ENCODE results near the gene DEAF1.

Gene DEAF1

DNA sequence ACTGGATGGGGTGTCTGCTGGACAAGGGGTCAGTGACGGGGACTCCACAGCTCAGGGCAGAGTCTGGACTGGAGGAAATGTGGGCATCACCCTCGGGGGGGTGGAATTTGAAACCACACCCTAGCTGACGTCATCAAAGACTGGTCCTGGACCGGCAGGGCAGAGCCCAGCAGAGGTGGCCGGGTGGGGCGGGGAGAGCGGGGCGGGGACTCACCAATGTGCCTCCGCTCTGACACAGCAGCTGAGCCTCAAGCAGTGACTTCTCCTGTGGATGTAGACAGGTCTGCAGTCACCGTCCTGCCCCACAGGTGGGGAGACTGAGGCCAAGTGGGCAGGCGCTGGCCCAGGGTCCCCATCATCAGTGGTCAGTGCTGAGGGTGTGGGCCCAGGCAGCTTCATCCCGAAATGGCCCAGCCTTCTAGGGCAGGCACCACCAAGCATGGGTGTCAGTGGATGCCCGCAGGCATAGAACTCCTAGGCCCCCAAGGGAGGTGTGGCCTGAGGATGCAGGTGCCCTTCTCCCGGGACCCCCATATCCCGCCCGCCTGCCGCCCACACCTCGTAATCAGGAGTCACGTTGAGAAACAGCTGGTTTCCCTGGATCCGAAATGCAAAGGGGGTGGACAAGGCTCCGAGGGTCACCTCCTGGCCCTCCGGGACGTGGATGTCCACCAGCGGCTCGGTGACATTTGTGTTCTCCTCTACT lies 70.9 kb downstream of the DEAF1 start:
- no peak for DNase-seq (ENCODE audit: low read depth in 2 of 2)

DNA sequence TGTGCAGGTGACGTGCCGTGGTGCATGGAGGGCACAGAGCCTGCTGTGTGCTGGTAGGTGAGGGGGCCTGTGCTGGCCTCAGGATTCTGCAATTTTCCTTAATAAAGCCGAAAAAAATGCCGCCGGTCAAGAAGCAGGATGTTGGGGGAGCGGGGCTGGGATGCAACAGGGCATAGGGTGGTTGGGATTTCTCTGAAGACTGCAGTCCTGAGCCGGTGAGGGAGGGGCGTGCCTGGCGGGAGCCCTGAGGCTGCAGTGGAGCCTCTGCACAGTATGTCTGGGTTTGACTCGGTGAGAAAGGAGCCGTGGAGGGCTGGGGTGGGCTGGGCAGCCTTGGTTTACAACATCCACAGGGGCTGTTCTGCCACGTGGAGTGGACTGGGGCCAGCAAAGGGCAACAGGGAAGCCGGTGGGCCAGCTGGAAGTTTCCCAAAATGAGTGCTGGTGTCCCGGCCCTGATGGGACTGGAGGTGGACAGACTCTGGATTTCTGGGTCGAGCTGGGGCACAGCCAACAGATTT lies 71.6 kb downstream of the DEAF1 start:
- DNase-seq (ENCODE audit: low read depth in 2 of 2) = no peak

DNA sequence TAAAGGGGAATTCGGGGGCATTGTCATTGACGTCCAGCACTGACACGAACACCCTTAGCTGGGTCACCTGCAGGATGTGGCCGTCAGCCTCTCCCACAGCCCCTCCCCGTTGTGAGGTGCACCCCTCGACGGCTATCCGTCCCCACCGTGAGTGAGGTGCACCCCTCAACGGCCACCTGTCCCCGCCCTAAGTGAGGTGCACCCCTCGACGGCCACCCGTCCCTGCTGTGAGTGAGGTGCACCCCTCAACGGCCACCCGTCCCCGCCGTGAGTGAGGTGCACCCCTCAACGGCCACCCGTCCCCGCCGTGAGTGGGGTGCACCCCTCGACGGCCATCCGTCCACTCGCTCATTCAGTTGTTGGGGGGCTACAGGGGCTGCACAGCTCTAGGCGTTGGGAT lies 73.2 kb downstream of the DEAF1 start:
- no peak for DNase-seq (ENCODE audit: low read depth in 2 of 2)

DNA sequence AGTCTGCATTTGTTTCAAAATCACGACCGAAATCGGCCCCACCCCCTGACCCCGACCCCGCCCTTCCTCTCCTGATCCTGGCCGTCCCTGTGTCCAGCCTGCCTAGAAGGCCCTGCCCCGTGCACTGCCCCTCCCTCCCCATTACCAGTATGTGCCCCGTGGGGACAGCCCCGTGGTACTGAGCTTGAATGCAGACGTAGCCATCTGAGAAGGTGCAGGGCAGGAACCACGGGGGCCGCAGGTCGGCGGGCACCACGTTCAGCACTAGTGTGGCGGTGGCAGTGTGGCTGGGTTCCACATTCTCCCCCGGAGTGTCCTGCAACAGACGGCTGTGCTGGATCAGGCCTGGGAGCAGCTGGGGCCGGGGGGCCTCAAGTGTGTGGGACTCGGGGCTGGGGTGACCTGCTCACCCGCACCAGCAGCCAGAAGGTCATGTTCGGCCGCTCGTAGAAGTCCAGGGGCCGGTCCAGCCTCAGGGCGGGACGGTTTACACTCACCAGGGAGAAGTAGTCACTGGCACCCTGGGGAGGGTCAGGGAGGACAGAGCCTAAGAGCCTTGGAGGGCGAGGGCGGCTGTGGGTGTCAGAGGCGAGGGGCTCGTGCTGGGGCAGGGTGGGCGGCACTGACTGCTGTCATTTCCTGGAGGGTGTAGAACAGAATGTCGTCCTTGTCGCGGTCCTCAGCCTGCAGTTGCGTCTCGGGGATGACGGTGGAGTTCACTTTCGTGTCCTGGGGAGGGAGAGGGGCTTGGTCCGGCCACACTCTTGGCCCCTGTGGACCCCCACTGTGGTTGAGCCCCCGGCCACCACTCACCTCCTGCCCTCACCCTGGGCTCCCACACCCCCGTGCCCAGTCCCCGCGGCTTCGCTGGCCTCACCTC lies 73.8 kb downstream of the DEAF1 start:
- no peak for DNase-seq (ENCODE audit: low read depth in 2 of 2)

DNA sequence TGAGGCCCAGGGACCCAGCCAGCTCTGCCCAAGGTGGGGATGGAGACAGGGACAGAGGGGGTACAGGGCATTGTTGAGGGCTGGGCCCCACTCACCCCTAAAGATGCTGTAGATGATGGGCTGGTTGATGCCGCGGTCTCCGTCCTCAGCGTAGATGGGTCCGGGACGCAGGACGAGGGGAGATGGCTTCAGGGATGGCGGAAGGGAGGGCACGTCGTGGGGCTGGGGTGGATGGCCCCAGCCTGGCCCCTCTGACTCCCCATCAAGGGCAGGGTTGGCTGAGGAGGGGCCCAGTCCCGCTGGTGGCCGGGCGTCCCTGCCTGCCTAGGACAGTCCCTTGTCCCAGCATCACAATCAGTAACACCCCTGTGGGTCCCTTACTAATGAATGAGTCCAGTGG lies 74.8 kb downstream of the DEAF1 start:
- DNase-seq (ENCODE audit: low read depth in 2 of 2) = no peak

DNA sequence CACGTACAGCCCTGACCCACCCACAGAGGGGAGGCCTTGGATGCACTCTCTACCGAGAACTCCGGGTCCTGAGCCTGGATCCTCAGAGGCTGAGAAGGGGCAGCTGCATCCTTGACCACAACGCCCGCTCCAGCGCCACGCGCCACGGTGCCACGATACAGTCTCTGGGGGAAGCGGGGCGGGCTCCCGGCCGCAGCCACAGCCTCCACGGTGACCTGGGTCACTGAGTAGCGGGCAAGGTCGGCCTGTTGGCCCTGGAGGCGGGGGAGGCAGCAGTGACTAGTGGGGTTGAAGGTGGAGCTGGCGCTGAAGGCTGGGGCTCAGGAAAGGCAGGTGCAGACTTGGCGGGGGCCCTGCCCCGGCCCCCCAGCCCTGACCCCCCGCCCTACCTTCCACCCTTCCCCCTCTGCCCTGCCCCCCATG lies 75.4 kb downstream of the DEAF1 start:
- no peak for DNase-seq (ENCODE audit: low read depth in 2 of 2)

DNA sequence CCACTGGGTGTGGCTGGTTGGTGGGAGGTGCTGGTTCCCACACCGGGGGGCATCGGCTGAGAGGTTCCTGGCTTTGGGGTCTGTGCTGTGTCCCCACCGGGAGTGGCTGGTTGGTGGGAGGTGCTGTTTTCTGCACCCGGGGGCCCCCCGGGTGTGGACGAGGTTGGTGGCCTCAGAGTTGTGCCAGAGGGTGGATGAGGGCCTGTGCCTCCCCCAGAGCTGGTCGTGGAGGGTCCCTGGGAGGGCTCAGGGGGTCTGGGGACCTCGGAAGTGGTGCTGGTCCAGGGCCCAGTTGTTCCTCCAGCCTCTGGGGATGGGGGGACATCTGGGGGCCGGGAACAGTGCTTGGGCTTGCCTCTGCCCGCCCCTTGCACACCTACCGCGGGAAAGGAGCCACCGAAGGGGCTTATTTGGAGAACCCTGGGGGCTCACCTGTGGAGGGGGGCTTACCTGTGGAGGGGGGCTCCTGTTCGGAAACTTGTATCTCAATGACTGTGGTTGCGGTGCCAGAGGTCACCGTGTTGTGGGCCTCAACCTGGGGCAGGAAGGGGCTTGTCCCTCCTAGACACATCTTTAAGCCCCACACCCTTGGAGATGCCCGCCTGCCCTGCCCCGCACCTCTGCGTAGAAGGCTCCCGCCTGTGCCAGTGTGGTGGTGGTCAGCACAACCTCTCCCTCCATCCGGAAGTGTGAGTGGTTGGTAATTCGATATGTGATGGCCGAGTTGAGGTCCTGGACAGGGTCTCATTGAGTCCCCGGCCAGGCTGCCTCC lies 76.0 kb downstream of the DEAF1 start:
- no peak for DNase-seq (ENCODE audit: low read depth in 2 of 2)

DNA sequence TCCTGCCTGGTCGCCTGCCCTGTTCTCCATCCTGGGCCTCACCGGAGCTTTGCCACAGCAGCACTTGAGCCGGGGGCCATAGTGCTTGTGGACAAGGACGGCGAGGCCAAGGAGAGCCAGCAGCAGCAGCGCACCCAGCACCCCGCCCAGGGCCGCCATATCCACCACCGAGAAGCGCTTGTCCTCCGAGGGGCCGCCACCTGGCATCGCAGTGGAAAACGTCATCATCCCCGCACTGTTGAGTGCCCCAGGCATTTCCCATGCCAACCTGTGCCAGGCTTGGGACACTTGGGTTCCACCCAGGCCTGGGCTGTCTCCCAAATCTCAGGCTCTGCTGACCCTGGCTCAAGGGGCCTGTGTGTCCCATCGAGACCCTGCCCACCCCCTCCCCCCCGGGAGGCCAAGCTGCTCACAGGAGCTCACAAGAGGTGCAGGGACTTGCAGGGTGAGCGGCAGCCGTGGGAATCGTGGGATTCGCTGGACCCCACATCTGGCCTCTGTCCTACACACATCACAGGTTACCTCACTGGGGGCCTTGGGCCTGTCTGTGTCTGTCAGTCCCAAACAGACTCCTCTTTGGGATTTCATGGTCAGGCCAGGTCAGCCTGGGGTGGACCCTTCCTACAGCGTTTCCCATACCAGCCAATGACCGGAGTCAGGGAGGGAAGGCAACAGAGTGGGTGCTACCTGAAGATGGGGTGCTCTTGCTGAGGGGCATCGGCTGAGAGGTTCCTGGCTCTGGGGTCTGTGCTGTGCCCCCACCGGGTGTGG lies 76.9 kb downstream of the DEAF1 start:
- no peak for DNase-seq (ENCODE audit: low read depth in 2 of 2)

DNA sequence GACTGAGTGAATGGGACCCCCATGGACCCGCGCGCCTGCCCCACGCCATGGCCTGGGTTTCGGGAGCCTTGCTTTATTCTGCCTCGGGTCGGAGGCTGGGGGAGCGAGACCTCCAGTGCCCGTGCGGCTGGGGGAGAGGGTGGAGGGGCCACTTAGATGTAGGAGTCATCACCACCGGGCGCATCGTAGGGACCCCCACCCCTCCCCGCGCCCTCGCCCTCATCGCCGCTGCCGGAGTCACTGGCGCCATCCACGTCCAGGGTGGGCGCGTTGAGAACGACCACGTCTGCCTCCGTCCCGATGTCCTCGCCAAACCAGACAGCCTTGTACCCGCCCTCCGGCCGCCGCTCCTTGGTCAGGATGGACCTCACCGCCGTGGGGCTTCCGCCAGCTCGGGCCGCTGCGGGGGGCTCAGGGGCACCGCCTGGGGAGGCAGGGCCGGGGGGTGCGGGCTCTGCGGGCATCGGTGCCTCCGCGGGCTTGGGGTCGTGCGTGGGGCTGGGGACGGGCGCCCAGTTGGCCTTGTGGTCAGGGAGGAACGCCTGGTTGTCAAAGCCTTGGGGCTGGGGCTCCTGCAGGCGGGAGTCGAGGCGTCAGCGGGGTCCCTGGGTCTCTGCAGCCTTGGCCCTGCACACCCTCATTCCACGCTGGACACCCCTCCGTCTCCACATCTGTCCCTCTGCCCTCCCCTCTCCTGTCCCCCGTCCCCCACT lies 77.7 kb downstream of the DEAF1 start:
- no peak for DNase-seq (ENCODE audit: low read depth in 2 of 2)

DNA sequence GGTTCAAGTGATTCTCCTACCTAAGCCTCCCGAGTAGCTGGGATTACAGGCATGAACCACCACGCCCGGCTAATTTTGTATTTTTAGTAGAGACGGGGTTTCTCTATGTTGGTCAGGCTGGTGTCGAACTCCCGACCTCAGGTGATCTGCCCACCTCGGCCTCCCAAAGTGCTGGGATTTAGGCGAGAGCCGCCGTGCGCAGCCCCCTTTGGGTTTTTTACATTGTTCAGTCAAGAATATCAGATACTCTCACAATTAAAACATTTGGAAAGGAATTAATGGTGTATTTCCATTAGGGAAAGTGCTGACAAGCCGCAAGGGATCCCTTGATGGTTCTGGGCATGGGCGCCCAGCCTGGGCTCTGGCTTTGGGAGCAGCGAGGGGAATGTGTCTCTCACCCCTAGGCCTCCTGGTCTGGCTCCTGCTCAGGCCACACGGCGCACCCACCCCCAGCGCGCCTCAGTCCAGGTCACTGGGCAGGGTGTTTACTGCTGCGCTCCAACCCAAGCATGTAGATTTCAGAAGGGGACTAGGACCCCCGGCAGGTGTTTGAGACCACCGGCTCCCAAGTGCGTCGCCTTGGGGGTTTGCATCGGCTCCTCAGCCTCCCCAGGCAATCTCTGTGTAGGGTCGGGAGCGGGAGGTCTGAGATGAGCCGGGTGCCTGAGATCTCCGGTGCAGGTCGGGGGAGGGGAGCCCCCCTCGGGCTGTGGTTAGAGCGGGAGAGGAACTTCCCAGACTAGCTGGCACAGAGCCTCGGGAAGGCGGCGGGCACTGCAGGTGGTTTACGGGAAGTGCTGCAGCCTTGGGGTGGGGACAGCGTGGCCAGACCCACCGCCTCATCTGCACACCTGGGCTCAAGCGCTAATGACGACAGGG lies 78.5 kb downstream of the DEAF1 start:
- no peak for DNase-seq (ENCODE audit: low read depth in 2 of 2)

DNA sequence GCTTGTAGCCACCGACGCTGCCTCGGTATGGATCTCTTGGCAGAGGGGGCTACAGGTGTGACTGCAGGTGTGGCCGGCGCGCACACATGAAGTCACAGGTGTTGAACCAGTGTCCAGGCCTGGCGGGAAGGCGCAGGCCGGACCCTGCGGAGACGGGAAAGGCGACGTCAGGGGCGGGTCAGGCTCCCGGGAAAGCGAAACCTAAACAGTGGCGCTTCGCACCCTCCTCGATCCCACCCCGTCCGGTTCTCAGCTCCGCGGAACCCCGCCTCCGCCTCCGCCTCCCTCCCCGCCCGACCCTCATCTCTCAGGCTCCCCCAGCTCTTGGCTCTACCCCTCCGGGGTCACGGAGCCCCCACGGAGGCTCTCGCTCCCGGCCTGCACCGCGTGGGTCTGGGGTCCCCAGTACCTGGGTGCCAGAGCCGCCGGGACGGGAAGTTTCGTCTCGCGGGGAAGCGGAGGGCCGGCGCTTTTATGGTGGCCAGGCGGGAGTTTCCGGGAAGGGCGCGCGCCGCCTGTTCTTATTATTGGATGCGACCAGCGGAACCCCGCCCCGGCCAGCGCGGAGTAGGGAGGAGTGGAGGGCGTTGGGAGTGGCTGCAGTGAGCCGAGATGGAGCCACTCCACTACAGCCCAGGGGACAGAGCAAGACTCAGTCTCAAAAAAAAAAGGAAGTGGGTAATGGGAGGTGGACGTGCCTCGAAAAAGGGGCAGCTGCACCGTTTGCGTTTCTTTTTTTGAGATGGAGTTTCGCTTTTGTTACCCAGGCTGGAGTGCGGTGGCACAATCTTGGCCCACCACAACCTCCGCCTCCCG lies 79.3 kb downstream of the DEAF1 start, which contains the start of gene IRF7:
IRF7 (minus strand) TSS at position 447 of the 816 bp plus-strand sequence. CDS start 586 bp downstream, outside the sequence.
- DNase-seq (ENCODE audit: low read depth in 2 of 2) = peak; percentile 59 to 62

DNA sequence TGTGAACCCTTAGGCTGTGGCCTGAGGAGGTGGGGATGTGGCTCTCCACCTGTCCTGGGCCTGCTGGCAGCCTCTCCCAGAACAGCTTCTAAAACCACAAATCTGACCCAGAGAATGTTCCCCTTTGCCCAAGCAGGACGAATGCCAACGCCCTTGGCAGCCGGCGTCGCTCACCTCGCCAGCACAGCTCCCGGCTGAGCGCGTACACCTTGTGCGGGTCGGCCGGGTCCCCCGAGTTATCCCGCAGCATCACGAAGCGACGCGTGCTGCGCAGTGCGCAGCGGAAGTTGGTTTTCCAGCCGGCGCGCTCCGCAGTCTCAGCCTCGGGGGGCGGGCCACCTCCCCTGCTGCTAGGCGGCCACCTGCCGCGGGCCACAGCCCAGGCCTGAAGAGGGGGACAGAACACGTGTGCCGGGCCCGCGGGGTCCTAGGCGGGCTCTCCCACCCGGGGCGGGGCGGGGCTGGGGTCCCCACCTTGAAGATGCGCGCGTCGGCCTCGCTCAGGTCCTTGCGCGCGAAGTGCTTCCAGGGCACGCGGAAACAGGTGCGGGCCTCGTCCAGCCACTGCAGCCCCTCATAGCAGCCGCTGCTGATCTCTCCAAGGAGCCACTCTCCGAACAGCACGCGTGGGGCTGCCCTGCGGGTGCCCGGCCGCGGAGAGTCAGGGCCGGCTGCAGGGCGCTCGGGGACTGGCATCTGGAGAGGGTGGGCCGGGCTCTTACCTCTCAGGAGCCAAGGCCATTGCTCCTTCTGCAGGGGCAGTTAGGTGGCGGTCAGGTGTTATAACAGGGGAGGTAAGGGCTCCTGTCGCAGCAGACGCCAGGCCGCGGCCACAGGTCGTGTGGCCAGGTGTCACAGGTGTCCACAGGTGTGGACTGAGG lies 80.2 kb downstream of the DEAF1 start:
- no peak for DNase-seq (ENCODE audit: low read depth in 2 of 2)

DNA sequence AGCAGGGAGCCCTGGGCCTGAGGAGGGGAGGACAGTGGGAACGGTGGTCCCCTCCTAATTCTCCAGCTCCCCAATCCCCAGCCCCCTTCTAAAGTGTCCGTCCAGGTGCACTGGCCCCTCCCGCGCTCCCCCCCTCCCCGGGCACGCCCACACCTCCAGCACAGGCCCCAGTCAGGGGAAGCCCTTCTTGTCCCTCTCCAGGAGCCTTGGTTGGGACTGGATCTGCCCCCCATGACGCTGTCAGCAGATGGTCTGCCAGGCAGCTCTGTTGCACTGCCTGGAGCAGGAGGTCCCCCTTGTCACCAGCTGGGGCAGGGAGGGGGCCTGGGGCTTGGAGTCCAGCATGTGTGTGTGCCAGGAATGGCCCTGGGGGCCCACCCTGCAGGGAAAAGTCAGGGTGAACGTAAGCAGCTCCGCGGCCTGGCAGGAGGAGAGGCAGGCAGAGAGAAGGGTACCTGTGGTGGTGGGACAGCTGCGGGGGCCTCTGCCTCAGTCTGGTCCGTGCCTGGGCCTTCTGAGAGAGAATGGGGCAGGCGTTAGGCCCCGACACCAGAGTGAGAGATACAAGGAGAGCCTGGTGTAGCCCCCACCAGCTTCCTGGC lies 80.9 kb downstream of the DEAF1 start:
- no peak for DNase-seq (ENCODE audit: low read depth in 2 of 2)

DNA sequence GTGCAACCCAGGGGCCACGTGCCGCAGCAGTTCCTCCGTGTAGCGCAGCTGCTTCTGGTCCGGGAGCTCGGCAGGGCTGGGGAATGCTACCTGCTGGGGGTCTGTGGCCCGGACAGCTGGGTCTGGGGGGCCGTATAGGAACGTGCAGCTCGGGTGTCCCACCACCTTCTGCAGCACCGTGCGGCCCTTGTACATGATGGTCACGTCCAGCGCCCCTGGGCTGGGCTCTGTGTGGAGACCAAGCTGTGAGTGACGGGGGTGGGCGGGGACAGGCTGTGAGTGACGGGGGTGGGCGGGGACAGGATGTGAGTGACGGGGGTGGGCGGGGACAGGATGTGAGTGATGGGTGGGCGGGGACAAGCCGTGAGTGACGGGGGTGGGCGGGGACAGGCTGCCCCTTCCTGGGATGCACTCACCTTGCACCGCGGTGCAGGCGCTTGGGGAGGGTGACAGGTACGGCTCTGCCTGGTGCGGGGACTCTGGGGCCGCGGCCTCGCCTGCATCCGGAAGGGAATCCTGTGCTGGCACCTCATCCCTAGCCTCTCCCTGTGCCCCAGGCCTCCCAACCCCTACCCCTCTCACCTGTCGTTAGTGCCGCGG lies 81.6 kb downstream of the DEAF1 start:
- DNase-seq (ENCODE audit: low read depth in 2 of 2) = peak; percentile 61 to 70

DNA sequence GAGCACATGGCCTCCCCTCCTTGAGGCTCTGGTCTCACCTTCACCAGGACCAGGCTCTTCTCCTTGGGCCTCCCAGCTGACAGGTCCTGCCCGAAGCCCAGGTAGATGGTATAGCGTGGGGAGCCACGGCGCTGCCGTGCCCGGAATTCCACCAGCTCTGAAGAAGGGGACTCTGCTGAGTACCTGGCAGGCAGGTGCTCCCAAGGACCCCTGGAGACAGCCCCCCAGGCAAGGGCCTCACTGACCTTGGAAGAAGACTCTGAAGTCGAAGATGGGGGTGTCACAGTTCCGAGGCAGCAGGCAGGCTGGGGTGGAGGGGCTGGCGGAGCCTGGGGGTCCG lies 82.1 kb downstream of the DEAF1 start:
- DNase-seq (ENCODE audit: low read depth in 2 of 2) = no peak

DNA sequence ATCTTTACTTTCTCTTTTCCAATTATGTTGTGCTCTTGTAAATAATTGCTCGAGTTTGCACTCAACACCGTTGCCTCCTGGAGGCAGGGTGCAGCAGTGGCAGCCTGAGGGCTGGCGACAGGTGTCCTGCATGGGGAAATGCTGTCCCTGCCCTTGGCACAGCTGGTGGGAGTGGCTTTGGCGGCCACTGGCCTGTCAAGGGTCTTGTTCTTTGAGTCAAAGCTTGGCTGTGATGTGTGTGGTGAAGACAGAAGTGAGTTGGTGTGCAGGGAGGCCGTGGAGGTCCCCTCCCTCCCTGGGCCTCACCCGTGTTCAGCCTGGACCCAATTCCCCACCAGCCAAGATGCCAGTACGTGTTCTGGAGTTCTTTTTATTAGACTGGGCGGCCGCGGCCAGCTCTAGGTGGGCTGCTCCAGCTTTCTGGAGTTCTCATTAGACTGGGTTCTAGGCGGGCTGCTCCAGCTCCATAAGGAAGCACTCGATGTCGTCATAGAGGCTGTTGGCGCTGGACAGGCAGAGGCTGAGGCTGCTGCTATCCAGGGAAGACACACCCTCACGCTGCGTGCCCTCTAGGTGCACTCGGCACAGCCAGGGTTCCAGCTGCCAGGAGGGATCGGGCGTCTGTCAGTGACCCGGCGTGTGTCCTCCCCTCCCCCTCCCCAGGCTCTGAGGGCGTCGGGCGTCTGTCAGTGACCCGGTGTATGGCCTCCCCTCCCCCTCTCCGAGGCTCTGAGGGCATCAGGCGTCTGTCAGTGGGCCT lies 82.6 kb downstream of the DEAF1 start:
- DNase-seq (ENCODE audit: low read depth in 2 of 2) = no peak

All from stimulated activated CD4-positive, alpha-beta T cell treated with anti-CD3 and anti-CD28 coated beads, Interleukin-1b, Interleukin-23, amount 100 ng/mL, for 1 hour (primary cell).